ENCODE results near the gene ANKMY1. TPM values are rescaled to one million over a fixed set of nuclear protein-coding genes. Genes with fewer than 3 reads are reported as not detected.

ANKMY1 gene
- total RNA-seq, 1 donor from 2014 or later, result 13.0 TPM

GRCh38 chr2:240458900-240459391, 98.8 kb downstream of the ANKMY1 start:
- Mint-ChIP-seq H3K27ac (ENCODE audit: unreplicated experiment) (no peak overlapping the region), H3K27me3 (ENCODE audit: low read depth) (peaks cover 12% of the 10 kb centered on the region), H3K9me3 (no peaks in the 10 kb centered on the region), H3K36me3 (ENCODE audit: low read depth) (no peaks in the 10 kb centered on the region), H3K4me3 (no peak overlapping the region), H3K4me1 (peaks cover 7% of the 10 kb centered on the region)
- TF ChIP-seq, protein P1, sequence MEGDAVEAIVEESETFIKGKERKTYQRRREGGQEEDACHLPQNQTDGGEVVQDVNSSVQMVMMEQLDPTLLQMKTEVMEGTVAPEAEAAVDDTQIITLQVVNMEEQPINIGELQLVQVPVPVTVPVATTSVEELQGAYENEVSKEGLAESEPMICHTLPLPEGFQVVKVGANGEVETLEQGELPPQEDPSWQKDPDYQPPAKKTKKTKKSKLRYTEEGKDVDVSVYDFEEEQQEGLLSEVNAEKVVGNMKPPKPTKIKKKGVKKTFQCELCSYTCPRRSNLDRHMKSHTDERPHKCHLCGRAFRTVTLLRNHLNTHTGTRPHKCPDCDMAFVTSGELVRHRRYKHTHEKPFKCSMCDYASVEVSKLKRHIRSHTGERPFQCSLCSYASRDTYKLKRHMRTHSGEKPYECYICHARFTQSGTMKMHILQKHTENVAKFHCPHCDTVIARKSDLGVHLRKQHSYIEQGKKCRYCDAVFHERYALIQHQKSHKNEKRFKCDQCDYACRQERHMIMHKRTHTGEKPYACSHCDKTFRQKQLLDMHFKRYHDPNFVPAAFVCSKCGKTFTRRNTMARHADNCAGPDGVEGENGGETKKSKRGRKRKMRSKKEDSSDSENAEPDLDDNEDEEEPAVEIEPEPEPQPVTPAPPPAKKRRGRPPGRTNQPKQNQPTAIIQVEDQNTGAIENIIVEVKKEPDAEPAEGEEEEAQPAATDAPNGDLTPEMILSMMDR (conservative IDR thresholded peaks at IDR 0.05), result no peak
- no peak for DNase-seq (ENCODE audit: low read depth, low spot score)

GRCh38 chr2:240458044-240458899, 99.5 kb downstream of the ANKMY1 start:
- Mint-ChIP-seq H3K27ac (ENCODE audit: unreplicated experiment) (no peak overlapping the region), H3K9me3 (no peaks in the 10 kb centered on the region), H3K4me3 (peak overlapping the region; percentile 34), H3K36me3 (ENCODE audit: low read depth) (no peaks in the 10 kb centered on the region), H3K27me3 (ENCODE audit: low read depth) (peaks cover 13% of the 10 kb centered on the region), H3K4me1 (peaks cover 7% of the 10 kb centered on the region)
- no peak for DNase-seq (ENCODE audit: low read depth, low spot score)
- TF ChIP-seq, protein P1 (conservative IDR thresholded peaks at IDR 0.05), result peak; percentile 48

DNA sequence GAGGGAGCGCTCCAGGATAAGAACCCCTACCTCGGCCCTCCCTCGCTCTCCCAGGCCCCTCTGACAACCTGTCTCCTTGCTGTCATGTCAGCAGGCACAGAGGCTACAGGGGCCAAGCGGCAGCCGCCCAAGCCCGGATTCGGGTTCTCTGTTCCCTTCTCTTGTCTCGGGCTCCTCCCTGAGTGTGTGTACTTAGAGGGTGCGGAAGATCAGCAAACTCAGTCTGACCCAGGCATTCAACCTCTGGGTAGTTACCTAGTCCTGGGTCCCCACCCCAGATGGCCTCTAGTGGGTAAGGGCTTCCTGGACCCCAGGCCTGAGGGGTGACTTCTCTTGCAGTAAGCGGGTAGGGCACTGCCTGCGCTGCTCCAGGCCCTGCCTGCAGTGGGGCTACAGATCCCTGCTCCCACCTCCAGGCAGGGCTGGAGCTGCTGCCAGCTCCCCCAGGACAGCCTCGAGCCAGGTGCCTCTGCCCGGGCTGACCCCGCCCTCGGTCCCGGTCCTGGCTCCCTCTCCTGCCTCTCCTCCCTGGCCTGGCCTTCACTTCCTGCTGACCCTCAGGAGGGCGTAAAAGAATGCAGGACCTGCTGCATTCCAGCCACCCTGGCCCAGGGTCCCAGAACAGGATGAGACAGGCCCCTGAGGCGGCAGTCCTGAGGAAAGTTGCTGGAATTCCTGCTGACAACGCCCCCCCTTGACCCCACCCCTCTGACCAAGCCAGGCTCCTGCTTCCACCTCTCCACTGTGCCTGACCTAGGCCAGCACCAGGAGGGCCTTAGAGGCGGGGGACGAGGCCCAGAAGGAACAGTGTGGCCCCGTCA, 100.4 kb downstream of the ANKMY1 start:
- H3K4me1 Mint-ChIP-seq, result peaks cover 7% of the 10 kb centered on the region
- TF ChIP-seq, protein P1 (conservative IDR thresholded peaks at IDR 0.05), result no peak
- no peaks in the 10 kb centered on the region for H3K36me3 Mint-ChIP-seq (ENCODE audit: low read depth)
- no peaks in the 10 kb centered on the region for H3K9me3 Mint-ChIP-seq
- peaks cover 13% of the 10 kb centered on the region for H3K27me3 Mint-ChIP-seq (ENCODE audit: low read depth)
- no peak for DNase-seq (ENCODE audit: low read depth, low spot score)
- H3K4me3 Mint-ChIP-seq, result peak overlapping the region; percentile 62
- H3K27ac Mint-ChIP-seq (ENCODE audit: unreplicated experiment), result no peak overlapping the region

GRCh38 chr2:240456447-240457222, 101.2 kb downstream of the ANKMY1 start:
- DNase-seq (ENCODE audit: low read depth, low spot score), result no peak
- Mint-ChIP-seq H3K4me3 (peak overlapping the region; percentile 62), H3K36me3 (ENCODE audit: low read depth) (no peaks in the 10 kb centered on the region), H3K9me3 (no peaks in the 10 kb centered on the region), H3K4me1 (peaks cover 12% of the 10 kb centered on the region), H3K27me3 (ENCODE audit: low read depth) (peaks cover 13% of the 10 kb centered on the region), H3K27ac (ENCODE audit: unreplicated experiment) (no peak overlapping the region)
- TF ChIP-seq, protein P1 (conservative IDR thresholded peaks at IDR 0.05), result no peak

Measured in neural crest cell (in vitro differentiated cells).